Cardiac muscle cell (in vitro differentiated cells and primary cell): Measurements from ENCODE around the gene RAD52. TPM values are rescaled to one million over a fixed set of nuclear protein-coding genes. Genes with fewer than 3 reads are reported as not detected.
A peak's percentile ranks its signal among the peaks of the same experiment; 100 is the strongest.

ENCODE experiments used
- DNase-seq, 2 donors: peaks; one replicate each; pipeline versions ENCODE4 v3.0.0 to v3.0.0-alpha.2; 2010 to 2017; ENCODE audit warnings: low read depth in 1 of 2, low spot score in 1 of 2
- H3K27ac ChIP-seq: fragments of 200-600 bp; sonication (generic); 2 replicates; pipeline ENCODE4 v1.5.1; 2016
- H3K27me3 ChIP-seq: fragments of 200-600 bp; sonication (generic); 2 replicates; pipeline ENCODE4 v1.6.0; 2016; ENCODE audit warnings: control low read depth
- H3K36me3 ChIP-seq: fragments of 200-600 bp; sonication (generic); 2 replicates; pipeline ENCODE4 v1.5.1; 2016; ENCODE audit warnings: control low read depth
- H3K4me1 ChIP-seq: fragments of 200-600 bp; sonication (generic); 2 replicates; pipeline ENCODE4 v1.8.1; 2017; ENCODE audit warnings: low read depth, mild to moderate bottlenecking, mixed run types
- H3K4me3 ChIP-seq: fragments of 200-600 bp; sonication (generic); 2 replicates; pipeline ENCODE4 v1.5.1; 2016; ENCODE audit warnings: mild to moderate bottlenecking
- H3K9me3 ChIP-seq: fragments of 200-600 bp; sonication (generic); 2 replicates; pipeline ENCODE4 v1.5.1; 2017; ENCODE audit warnings: low read depth, mild to moderate bottlenecking, control low read depth
- polyA plus RNA-seq: library from polyadenylated mRNA; unstranded; fragments of >200 nt; fragmentation: Nextera tagmentation; extraction: Ambion mirVana; gene quantifications from 2 replicates; pipeline ENCODE4 v1.2.1, GENCODE V29; 2016
- total RNA-seq: library from RNA; depleted of rRNA; stranded (reverse); fragments of >200 nt; gene quantifications from 2 replicates; pipeline ENCODE4 v1.2.3, GENCODE V29; 2016
- TF ChIP-seq, protein P1 (sequence below): IDR thresholded peaks from 2 replicates; pipeline ENCODE4 v1.5.1; 2012; ENCODE audit warnings: low read depth, mild to moderate bottlenecking, low read length

RAD52 gene
- total and polyA plus RNA-seq, 2 experiments from 2014 or later: 11.2 to 49.8 TPM

DNA sequence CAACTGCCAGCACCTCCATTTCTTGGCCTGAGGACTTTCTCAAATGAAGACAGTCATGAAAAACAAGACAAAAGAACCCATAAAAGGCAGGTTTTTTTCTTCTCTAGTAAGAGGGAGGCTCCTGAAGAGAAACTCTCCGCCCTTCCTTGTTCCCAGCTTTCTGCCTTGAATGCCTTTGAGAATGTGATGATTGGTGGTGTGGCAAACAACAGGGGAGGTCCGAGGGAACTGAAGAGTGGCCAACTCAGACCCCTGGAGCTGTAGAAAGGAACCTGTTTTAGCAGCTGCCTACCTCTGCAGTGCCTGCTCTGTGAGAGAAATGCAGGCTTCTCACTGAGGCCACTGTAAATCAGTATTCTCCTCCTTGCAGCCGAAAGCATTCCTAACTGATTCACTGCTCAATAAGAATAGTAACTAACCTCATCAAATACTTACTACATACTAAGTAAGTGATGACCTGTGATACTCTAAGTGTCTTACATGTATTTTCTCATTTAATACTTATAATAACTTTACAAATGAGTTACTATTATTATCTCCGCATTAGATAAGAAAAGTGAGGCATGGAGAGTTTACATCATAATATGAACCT lies 24.9 kb upstream of the RAD52 start:
- H3K4me3 ChIP-seq: no peak overlapping the region
- TF ChIP-seq, protein P1, sequence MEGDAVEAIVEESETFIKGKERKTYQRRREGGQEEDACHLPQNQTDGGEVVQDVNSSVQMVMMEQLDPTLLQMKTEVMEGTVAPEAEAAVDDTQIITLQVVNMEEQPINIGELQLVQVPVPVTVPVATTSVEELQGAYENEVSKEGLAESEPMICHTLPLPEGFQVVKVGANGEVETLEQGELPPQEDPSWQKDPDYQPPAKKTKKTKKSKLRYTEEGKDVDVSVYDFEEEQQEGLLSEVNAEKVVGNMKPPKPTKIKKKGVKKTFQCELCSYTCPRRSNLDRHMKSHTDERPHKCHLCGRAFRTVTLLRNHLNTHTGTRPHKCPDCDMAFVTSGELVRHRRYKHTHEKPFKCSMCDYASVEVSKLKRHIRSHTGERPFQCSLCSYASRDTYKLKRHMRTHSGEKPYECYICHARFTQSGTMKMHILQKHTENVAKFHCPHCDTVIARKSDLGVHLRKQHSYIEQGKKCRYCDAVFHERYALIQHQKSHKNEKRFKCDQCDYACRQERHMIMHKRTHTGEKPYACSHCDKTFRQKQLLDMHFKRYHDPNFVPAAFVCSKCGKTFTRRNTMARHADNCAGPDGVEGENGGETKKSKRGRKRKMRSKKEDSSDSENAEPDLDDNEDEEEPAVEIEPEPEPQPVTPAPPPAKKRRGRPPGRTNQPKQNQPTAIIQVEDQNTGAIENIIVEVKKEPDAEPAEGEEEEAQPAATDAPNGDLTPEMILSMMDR: no peak
- H3K4me1 ChIP-seq: peaks cover 2% of the 10 kb centered on the region
- DNase-seq: no peak
- H3K9me3 ChIP-seq: no peaks in the 10 kb centered on the region
- H3K27me3 ChIP-seq: no peaks in the 10 kb centered on the region
- no peaks in the 10 kb centered on the region for H3K36me3 ChIP-seq
- H3K27ac ChIP-seq: no peak overlapping the region

DNA sequence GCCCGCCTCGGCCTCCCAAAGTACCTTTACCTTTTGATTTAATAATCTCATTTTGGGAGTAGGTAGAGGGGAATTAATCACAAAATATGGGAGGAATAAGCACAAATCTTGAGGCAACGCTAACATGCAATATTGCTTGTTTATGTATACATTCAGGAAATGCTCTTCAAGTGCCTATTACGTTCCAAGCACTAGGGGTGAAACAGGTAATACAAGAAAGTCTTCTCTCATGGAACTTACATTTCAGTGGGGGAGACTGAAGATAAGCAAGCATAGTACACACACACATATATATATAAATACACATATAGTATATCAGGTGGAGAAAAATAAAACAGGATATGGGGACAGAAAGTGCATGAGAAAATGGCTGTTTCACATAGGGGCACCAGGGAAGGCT lies 22.5 kb upstream of the RAD52 start:
- Histone ChIP-seq H3K36me3 (no peaks in the 10 kb centered on the region), H3K9me3 (no peaks in the 10 kb centered on the region), H3K27ac (no peak overlapping the region), H3K27me3 (no peaks in the 10 kb centered on the region), H3K4me3 (no peak overlapping the region), H3K4me1 (peaks cover 2% of the 10 kb centered on the region)
- TF ChIP-seq, protein P1: no peak
- DNase-seq: no peak

DNA sequence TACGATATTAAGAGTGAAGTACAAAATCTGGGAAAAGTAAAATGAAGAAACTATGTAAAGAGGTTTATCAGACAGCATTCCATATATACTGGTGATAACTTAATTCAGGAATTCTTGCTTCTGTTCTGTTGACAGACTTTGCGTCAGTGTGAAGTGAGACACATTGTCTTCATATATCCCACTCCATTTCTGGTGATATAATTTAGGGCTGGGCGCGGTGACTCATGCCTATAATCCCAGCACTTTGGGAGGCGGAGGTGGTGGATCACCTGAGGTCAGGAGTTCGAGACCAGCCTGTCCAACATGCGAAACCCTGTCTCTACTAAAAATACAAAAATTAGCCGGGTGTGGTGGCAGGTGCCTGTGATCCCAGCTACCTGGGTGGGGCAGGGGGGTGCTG lies 20.3 kb upstream of the RAD52 start:
- peaks cover 2% of the 10 kb centered on the region for H3K4me1 ChIP-seq
- H3K27ac ChIP-seq: no peak overlapping the region
- TF ChIP-seq, protein P1: no peak
- no peaks in the 10 kb centered on the region for H3K36me3 ChIP-seq
- H3K4me3 ChIP-seq: no peak overlapping the region
- DNase-seq: peak in 1 of 2 donors; percentile 33
- no peaks in the 10 kb centered on the region for H3K27me3 ChIP-seq
- no peaks in the 10 kb centered on the region for H3K9me3 ChIP-seq

DNA sequence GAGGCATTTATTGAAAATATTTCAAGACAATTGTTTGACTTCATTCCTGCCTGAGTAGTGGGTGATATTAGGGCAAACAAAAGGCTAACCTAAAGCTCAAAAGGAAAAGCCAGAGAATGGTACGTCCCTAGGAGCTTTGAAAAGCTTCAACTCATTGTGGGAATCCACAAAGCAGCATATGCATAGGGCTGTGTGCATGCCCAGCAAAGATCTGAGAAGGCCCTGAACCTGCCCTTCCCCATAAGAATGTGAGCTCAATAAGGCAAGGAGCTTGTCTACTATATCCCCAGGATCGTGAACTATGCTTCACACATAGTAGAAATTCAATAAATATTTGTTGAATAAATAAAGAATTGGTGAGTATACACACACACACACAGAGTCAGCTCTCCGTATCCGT lies 19.1 kb upstream of the RAD52 start:
- TF ChIP-seq, protein P1: no peak
- no peak for DNase-seq
- no peaks in the 10 kb centered on the region for H3K9me3 ChIP-seq
- peaks cover 2% of the 10 kb centered on the region for H3K4me1 ChIP-seq
- H3K4me3 ChIP-seq: no peak overlapping the region
- no peak overlapping the region for H3K27ac ChIP-seq
- H3K27me3 ChIP-seq: no peaks in the 10 kb centered on the region
- H3K36me3 ChIP-seq: no peaks in the 10 kb centered on the region

DNA sequence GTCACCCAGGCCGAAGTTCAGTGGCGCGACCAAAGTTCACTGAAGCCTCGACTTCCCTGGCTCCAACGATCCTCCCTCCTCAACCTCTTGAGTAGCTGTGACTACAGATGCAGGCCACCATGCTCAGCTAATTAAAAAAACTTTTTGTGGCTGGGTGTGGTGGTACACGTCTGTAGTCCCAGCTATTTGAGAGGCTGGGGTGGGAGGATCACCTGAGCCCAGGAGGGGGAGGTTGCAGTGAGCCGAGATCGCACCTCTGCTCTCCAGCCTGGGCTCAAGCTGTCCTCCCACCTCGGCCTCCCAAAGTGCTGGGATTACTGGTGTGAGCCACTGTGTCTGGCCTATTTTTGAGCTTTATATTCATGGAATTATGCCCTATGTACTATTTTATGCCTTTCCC lies 18.1 kb upstream of the RAD52 start:
- H3K4me1 ChIP-seq: peaks cover 2% of the 10 kb centered on the region
- no peaks in the 10 kb centered on the region for H3K36me3 ChIP-seq
- no peak overlapping the region for H3K27ac ChIP-seq
- TF ChIP-seq, protein P1: no peak
- no peaks in the 10 kb centered on the region for H3K9me3 ChIP-seq
- no peak for DNase-seq
- H3K4me3 ChIP-seq: no peak overlapping the region
- H3K27me3 ChIP-seq: no peaks in the 10 kb centered on the region

DNA sequence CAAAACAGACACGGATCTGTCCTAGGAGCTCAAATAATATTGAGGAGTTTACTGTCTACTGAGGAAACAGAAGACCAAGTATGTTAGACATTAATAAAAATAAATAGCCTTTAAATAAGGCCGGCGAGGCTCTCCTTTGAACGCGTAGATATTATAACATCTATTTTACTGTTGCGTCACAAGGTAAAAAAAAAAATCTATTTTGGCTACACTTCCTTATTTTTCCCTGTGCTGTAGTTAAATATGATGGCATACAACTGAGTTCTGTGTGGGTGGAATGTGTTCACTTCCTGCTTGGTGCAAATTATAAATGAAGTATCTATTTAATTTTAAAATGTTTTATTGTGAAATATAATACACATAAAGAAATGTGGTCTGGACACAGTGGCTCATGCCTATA lies 17.2 kb upstream of the RAD52 start:
- Histone ChIP-seq H3K4me1 (peaks cover 2% of the 10 kb centered on the region), H3K36me3 (no peaks in the 10 kb centered on the region), H3K4me3 (no peak overlapping the region), H3K9me3 (no peaks in the 10 kb centered on the region), H3K27me3 (no peaks in the 10 kb centered on the region), H3K27ac (no peak overlapping the region)
- DNase-seq: no peak
- TF ChIP-seq, protein P1: no peak
